CD4-positive, alpha-beta T cell treated with Interleukin-12 subunit alpha and Interleukin-12 subunit beta, for 1 hour (primary cell): ENCODE results near the gene DHCR7.

ENCODE experiments used
- DNase-seq: peaks from one replicate; pipeline ENCODE4 v3.0.0-alpha.2; 2020

DHCR7 gene

DNA sequence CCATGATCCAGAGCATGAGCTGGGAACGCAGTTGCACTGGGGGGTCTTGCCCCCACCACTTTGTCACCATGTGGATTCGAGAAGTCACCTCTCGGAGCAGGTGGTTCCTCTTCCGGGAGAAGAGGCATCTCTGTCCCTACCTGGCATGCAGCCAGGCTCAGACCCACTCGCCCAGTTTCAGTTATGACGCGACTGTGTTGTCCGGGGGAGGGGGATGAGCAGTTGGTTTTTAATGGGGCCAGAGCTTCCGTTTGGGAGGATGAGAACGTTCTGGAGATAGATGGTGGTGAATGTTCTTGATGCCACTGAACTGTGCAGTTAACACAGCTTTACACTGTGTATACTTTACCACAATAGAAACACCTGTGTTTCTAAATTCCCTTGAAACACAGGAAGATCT is 41.5 kb downstream of the DHCR7 start:
- DNase-seq = no peak

GRCh38 chr11:71404209-71404608 is 44.0 kb downstream of the DHCR7 start:
- DNase-seq = no peak

- no peak for DNase-seq
Measured at GRCh38 chr11:71402878-71403277, 45.3 kb downstream of the DHCR7 start.

DNA sequence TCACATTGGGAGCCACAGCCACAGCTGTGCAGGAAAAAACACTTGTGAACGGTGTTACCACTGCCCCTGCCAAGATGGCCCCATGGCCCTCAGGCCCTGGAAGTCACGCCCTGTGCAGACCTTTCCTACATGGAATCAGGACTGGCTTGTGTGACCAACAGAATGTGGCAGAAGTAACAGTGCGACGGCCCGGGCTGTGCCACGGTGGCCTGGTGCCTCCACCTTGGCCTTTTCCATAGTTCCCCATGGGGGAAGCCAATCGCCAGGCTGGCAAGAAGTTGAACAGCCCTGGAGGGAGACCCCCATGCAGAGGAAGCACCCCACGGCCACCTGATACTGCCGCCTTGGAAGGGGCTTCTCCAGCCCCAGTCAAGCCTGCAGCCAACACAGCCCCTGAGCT is 48.0 kb downstream of the DHCR7 start:
- no peak for DNase-seq

DNA sequence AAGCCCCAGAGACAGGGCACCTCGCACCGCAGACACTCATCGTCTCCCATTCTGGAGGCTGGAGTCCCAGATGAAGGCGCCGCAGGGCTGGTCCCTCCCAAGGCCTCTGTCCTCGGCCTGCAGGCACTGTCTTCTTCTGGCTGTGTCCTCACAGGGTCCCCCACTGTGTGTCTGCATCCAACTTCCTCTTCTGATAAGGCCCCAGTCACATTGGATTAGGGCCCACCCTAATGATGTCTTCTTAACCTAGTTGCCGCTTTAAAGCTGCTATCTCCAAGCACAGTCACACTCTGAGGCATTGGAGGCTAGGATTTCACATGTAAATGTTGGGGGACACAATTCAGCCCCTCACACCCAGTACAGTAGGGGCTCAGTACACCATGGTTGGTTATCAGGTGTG is 48.9 kb downstream of the DHCR7 start:
- DNase-seq = no peak

DNA sequence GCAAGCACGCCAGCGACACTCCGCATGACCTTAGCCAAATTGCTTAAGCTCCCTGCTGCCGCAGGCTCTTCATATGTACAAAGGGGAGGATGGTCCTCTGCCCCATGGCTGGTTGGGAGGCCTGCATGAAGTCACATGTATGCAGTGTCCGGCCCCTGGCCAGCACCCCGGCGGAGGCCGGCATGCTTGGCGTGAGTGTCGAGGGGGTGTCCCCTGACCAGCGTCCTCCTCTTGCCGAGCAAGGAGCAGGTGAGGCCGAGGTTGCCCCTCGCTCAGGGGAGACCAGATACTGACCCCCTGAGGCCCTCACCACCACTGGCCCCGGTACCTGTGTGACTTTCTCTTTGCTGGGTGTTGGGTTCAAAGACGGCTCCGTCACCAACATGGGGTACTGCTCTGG is 50.2 kb downstream of the DHCR7 start:
- no peak for DNase-seq

- no peak for DNase-seq
Measured at GRCh38 chr11:71397331-71397860, 50.8 kb downstream of the DHCR7 start.

DNA sequence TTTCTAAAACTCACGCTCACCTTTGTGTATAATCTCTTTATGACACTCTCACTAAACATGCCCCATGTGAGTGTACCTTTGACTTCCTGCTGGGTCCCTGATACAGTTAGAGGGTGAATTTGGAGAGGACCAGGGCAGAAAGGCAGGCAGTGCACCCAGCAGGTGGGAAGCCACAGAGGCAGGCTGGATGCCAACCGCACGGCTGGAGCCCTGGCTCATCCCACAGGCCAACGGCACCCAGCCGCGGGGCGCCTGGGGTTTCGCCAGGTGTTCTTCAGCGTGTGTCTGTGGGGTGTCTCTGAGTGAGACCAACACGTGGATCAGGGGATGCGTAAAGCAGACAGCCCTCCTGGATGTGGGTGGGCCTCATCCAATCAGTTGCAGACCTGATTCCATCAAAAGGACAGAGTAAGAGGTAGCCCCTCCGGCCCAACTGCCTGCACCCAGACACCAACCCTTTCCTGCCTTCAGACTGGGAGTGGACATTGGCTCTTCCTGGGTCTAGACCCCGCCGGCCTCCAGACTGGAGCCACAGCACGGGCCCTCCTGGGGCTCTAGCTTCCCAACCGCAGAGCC is 51.6 kb downstream of the DHCR7 start:
- no peak for DNase-seq

DNA sequence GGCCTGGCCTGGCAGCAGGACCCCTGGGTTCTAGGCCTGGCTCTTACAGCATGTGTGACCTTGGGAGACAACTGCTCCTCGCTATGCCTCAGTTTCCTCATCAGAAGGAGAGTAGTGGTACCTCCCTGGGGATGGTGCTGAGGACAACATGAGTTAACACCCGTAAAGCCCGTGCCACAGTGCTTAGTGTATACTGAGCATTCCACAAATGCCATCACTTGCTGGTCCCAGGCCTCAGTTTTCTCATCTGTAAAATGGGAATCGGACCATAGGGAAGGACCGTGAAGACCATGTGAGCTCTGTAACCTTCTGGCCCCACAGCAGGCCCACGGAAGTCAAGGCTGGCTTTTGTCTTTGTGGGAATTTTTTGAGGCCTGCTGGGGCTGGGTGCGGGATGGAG is 52.4 kb downstream of the DHCR7 start:
- no peak for DNase-seq

GRCh38 chr11:71395263-71395560 is 53.0 kb downstream of the DHCR7 start:
- no peak for DNase-seq

DNA sequence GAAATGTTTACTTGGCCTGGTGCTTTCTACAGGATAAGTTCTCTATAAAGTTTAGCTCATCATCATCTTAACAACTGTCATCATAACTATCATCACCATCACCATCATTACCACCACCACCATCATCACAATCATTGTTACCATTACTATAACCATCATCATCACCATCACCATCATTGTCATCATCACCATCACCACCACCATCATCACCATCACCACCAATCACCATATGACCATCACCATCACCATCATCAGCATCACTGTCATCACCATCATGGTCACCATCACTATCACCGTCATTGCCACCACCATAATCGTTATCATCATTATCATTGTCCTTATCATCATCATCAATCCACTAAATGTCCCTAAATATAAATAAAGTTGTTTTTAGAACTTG is 54.9 kb downstream of the DHCR7 start:
- no peak for DNase-seq

GRCh38 chr11:71391796-71392195 is 56.4 kb downstream of the DHCR7 start:
- no peak for DNase-seq

DNA sequence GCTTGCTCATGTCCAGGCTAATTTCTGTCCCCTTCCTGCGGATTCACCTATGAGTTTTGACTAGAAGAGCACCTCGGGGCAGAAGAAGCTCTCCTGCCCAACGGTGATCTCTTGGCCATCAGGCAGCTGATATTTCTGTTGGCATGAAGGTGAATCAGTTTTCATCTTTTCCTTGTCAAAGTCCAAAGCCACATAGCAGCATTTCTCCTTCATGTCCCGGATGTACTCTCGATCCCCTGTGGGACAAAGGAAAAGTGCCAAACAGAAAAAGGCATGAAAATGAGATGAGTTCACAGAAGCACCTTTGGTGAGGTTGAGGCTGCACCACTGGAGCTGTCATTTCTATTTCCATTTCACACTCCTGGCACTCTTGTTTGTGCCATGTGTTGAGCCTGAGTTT is 56.8 kb downstream of the DHCR7 start:
- no peak for DNase-seq

DNA sequence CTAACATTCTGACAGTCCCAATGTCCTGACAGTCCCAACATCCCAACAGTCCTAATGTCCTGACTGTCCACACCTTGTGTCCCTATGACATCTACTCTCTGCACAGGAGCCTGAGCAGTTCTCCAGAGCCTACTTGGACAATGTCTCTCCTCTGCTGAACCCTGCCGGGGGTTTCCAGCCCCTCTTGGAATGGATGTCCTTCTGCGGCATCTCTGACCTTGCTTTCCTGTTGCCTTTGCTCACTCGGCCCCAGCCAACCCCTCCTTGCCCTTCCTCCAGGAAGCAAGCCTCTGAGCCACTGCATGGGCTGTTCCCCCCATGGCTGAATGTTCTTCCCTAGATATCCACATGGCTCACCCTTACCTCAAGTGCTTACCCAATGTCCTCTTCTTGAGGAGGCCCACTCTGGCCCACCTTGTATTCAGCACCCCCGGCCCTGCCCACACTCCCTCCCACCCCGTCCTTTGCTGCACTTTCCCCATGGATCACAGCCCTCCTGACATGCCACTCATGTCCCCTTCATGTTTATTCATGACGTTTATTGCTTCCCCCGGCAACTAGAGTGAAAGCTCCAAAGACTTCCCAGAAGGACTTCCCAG is 59.5 kb downstream of the DHCR7 start:
- no peak for DNase-seq

DNA sequence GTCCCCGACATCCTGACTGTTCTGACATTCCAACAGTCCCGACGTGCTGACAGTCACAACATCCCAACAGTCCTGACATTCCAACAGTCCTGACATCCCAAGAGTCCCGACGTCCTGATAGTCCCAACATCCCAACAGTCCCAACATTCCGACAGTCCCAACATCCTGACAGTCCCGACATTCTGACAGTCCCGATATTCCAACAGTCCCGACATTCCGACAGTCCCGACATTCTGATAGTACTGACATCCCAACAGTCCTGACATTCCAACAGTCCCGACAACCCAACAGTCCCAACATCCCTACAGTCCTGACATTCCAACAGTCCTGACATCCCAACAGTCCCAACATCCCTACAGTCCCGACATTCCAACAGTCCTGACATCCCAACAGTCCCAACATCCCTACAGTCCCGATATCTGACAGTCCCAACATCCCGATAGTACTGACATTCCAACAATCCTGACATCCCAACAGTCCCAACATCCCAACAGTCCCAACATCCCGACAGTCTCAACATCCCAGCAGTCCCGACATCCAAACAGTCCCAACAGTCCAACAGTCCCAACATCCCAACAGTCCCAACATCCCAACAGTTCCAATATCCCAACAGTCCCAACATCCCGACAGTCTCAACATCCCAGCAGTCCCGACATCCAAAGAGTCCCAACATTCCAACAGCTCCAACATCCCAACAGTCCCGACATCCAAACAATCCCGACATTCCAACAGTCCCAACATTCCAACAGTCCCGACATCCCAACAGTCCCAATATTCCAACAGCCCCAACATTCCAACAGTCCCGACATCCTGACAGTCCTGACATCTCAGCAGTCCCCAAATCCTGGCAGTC is 60.2 kb downstream of the DHCR7 start:
- DNase-seq = no peak

- DNase-seq = no peak
Measured at GRCh38 chr11:71387200-71387599, 61.0 kb downstream of the DHCR7 start.

DNA sequence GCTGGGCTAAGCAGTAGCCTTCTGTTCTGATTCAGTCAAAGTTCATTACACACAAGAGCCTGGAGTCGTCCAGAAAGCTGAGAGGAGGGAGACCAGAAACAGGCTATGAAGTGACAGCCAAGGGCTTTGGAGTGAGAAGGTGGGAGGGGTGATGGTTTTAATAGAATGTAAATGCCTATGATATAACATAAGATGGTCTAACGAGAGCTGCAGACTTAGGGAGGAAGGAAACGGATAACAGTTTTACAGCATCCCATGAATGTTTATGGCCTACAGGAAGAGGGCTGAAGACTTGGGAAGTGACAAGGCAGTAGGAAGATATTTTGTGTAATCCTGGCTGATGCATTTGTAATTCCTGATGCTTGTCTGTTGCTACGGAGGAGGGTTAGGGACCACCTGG is 62.0 kb downstream of the DHCR7 start:
- no peak for DNase-seq

- no peak for DNase-seq
Measured at GRCh38 chr11:71385091-71385490, 63.1 kb downstream of the DHCR7 start.

GRCh38 chr11:71384561-71384960 is 63.6 kb downstream of the DHCR7 start:
- DNase-seq = no peak
